WTC11 (cell line): ENCODE data around the gene BCL11B. TPM values are rescaled to one million over a fixed set of nuclear protein-coding genes. Genes with fewer than 3 reads are reported as not detected.

ENCODE experiments used
- ATAC-seq: fragments of 200-7000 bp; cut with Tn5 transposase; 2 replicates; pipeline ENCODE4 v1.10.0; 2021; ENCODE audit warnings: mild to moderate bottlenecking, moderate library complexity
- CTCF ChIA-PET: fragments of 300-600 bp; sonication (Branson Sonifier 250); formaldehyde crosslinking; loops from one replicate; lab custom pipeline; 2021; ENCODE audit warnings: antibody characterized with exemption; lab: Charles Lee
- POLR2A ChIA-PET: fragments of 350-600 bp; sonication (Branson Sonifier 250); formaldehyde crosslinking; loops from one replicate; lab custom pipeline; 2021; ENCODE audit warnings: antibody characterized with exemption; lab: Charles Lee
- DNase-seq: peaks from one replicate; pipeline ENCODE4 v3.0.0; 2021; ENCODE audit warnings: low spot score
- H3K27ac Mint-ChIP-seq: 2 replicates; pipeline ENCODE4 v1.8.0; 2021; ENCODE audit warnings: mixed read lengths
- H3K27me3 Mint-ChIP-seq: 2 replicates; pipeline ENCODE4 v1.8.0; 2021; ENCODE audit warnings: low read depth, mild to moderate bottlenecking, moderate library complexity, mixed read lengths
- H3K36me3 Mint-ChIP-seq: 2 replicates; pipeline ENCODE4 v1.8.0; 2021; ENCODE audit warnings: mixed read lengths
- H3K4me1 Mint-ChIP-seq: 2 replicates; pipeline ENCODE4 v1.8.0; 2022; ENCODE audit warnings: mixed read lengths
- H3K4me3 Mint-ChIP-seq: 2 replicates; pipeline ENCODE4 v1.8.0; 2021; ENCODE audit warnings: mild to moderate bottlenecking, moderate library complexity, mixed read lengths
- H3K9me3 Mint-ChIP-seq: 2 replicates; pipeline ENCODE4 v1.8.0; 2021; ENCODE audit warnings: mixed read lengths
- AFF4 ChIP-seq: sonication (generic); formaldehyde crosslinking; IDR thresholded peaks from 2 replicates; pipeline ENCODE4 v1.8.1; 2023; ENCODE audit warnings: mild to moderate bottlenecking, missing genetic modification reagents, borderline replicate concordance
- ATF1 ChIP-seq: sonication (generic); formaldehyde crosslinking; IDR thresholded peaks from 2 replicates; pipeline ENCODE4 v1.8.1; 2023; ENCODE audit warnings: mild to moderate bottlenecking, moderate library complexity, missing genetic modification reagents
- ATF3 ChIP-seq: sonication (generic); formaldehyde crosslinking; conservative IDR thresholded peaks from 2 replicates; pipeline ENCODE4 v1.8.1; 2022; ENCODE audit warnings: mild to moderate bottlenecking, missing genetic modification reagents
- CDX4 ChIP-seq: fragments of 250-450 bp; sonication (Bioruptor Pico); IDR thresholded peaks from 2 replicates; pipeline ENCODE4 v1.9.0; 2021; ENCODE audit warnings: moderate library complexity, mild to moderate bottlenecking, inconsistent platforms, borderline replicate concordance
- CREB1 ChIP-seq: sonication (generic); formaldehyde crosslinking; IDR thresholded peaks from 2 replicates; pipeline ENCODE4 v1.8.0; 2023; ENCODE audit warnings: mild to moderate bottlenecking, missing genetic modification reagents
- GRHL2 ChIP-seq: fragments of 250-450 bp; sonication (Bioruptor Pico); IDR thresholded peaks from 2 replicates; pipeline ENCODE4 v1.8.0; 2022; ENCODE audit warnings: mild to moderate bottlenecking, moderate library complexity; ENCODE audit not compliant: insufficient replicate concordance, severe bottlenecking
- NFYB ChIP-seq: sonication (generic); formaldehyde crosslinking; conservative IDR thresholded peaks from 2 replicates; pipeline ENCODE4 v1.8.0; 2022; ENCODE audit warnings: low read depth, missing genetic modification reagents
- NR1H2 ChIP-seq: sonication (generic); formaldehyde crosslinking; IDR thresholded peaks from 2 replicates; pipeline ENCODE4 v1.9.0; 2021; ENCODE audit warnings: mild to moderate bottlenecking, moderate library complexity, missing genetic modification reagents
- NR2C2 ChIP-seq: sonication (generic); formaldehyde crosslinking; IDR thresholded peaks from 2 replicates; pipeline ENCODE4 v1.8.0; 2022; ENCODE audit warnings: mild to moderate bottlenecking, missing genetic modification reagents
- SMAD4 ChIP-seq: sonication (generic); formaldehyde crosslinking; IDR thresholded peaks from 2 replicates; pipeline ENCODE4 v1.8.0; 2022; ENCODE audit warnings: mild to moderate bottlenecking, missing genetic modification reagents
- ZNF416 ChIP-seq: fragments of 250-450 bp; sonication (Bioruptor Pico); IDR thresholded peaks from 2 replicates; pipeline ENCODE4 v1.9.0; 2021; ENCODE audit warnings: mild to moderate bottlenecking, inconsistent platforms
- total RNA-seq: library from RNA; stranded (reverse); gene quantifications from 3 replicates; pipeline ENCODE4 v1.2.3, GENCODE V29; 2021
- TF ChIP-seq, protein P1 (sequence below): sonication (generic); formaldehyde crosslinking; IDR thresholded peaks from 2 replicates; pipeline ENCODE4 v1.8.1; 2022; ENCODE audit warnings: mild to moderate bottlenecking, missing genetic modification reagents, moderate library complexity, borderline replicate concordance
- TF ChIP-seq, protein P2 (sequence below): sonication (generic); formaldehyde crosslinking; IDR thresholded peaks from 2 replicates; pipeline ENCODE4 v1.8.0; 2022; ENCODE audit warnings: mild to moderate bottlenecking, missing genetic modification reagents
- TF ChIP-seq, protein P3 (sequence below): sonication (generic); formaldehyde crosslinking; conservative IDR thresholded peaks from 2 replicates; pipeline ENCODE4 v1.8.1; 2023; ENCODE audit warnings: mild to moderate bottlenecking, low read depth, missing genetic modification reagents, moderate library complexity

BCL11B gene
- total RNA-seq, 1 experiment from 2014 or later = 9.1 TPM

DNA sequence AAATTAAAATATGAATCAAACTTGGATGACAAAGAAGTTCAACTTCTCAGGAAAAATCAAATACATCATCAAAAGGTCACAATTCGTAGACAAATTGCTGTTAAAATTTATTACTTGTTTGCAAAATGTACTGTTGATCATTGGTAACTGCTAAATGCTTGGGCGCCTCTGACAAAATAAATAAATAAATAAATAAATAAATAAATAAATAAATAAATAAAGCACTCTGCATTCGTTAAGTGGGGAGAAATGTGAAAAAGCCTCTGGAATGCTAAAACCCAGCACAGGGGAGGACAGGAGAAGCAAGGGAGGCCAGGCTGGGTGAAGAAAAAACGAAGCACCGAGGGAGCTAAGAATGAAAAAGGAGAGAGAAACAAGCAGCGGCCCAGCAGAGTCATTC, 115.2 kb downstream of the BCL11B start:
- Mint-ChIP-seq H3K9me3 (0 out of 2 replicates have a peak, but pooled peaks cover 5% of the 10 kb centered on the region), H3K4me1 (peaks cover 8% of the 10 kb centered on the region), H3K36me3 (no peaks in the 10 kb centered on the region), H3K27me3 (no peaks in the 10 kb centered on the region; the same call in 1 of the 2 replicates), H3K27ac (no peak overlapping the region), H3K4me3 (no peak overlapping the region)
- TF ChIP-seq NFYB (CRISPR knock-in tag) (no peak), CREB1 (CRISPR knock-in tag) (no peak), NR2C2 (no peak), NR1H2 (CRISPR knock-in tag) (no peak), ATF1 (CRISPR knock-in tag) (no peak), ZNF416 (CRISPR knock-in tag) (no peak), CDX4 (no peak), SMAD4 (CRISPR knock-in tag) (no peak), GRHL2 (CRISPR knock-in tag) (no peak)
- TF ChIP-seq, protein P1, sequence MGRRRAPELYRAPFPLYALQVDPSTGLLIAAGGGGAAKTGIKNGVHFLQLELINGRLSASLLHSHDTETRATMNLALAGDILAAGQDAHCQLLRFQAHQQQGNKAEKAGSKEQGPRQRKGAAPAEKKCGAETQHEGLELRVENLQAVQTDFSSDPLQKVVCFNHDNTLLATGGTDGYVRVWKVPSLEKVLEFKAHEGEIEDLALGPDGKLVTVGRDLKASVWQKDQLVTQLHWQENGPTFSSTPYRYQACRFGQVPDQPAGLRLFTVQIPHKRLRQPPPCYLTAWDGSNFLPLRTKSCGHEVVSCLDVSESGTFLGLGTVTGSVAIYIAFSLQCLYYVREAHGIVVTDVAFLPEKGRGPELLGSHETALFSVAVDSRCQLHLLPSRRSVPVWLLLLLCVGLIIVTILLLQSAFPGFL (CRISPR knock-in tag) = no peak
- TF ChIP-seq, protein P2, sequence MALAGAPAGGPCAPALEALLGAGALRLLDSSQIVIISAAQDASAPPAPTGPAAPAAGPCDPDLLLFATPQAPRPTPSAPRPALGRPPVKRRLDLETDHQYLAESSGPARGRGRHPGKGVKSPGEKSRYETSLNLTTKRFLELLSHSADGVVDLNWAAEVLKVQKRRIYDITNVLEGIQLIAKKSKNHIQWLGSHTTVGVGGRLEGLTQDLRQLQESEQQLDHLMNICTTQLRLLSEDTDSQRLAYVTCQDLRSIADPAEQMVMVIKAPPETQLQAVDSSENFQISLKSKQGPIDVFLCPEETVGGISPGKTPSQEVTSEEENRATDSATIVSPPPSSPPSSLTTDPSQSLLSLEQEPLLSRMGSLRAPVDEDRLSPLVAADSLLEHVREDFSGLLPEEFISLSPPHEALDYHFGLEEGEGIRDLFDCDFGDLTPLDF = no peak
- TF ChIP-seq, protein P3, sequence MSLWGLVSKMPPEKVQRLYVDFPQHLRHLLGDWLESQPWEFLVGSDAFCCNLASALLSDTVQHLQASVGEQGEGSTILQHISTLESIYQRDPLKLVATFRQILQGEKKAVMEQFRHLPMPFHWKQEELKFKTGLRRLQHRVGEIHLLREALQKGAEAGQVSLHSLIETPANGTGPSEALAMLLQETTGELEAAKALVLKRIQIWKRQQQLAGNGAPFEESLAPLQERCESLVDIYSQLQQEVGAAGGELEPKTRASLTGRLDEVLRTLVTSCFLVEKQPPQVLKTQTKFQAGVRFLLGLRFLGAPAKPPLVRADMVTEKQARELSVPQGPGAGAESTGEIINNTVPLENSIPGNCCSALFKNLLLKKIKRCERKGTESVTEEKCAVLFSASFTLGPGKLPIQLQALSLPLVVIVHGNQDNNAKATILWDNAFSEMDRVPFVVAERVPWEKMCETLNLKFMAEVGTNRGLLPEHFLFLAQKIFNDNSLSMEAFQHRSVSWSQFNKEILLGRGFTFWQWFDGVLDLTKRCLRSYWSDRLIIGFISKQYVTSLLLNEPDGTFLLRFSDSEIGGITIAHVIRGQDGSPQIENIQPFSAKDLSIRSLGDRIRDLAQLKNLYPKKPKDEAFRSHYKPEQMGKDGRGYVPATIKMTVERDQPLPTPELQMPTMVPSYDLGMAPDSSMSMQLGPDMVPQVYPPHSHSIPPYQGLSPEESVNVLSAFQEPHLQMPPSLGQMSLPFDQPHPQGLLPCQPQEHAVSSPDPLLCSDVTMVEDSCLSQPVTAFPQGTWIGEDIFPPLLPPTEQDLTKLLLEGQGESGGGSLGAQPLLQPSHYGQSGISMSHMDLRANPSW (CRISPR knock-in tag) = no peak
- no peak for DNase-seq
- CTCF ChIA-PET = no interaction called here
- POLR2A ChIA-PET = no interaction called here
- ATAC-seq = no peak

DNA sequence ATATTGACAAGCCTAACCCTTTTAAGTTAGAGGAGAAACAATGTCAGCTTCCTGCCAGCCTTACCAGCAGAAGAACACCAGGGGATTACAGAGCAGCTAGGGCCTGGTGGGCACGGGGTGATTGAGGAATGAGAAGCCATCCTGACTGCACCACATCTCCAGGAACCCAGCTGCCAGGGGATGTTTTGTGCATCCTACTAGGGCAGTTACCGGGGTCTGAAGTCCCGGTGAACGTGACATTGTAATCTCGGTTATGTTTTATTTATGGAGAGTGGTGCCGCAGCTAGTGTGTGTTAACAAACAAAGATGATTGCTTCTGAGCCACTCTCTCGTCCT, 115.9 kb downstream of the BCL11B start:
- TF ChIP-seq, protein P1 (CRISPR knock-in tag) = no peak
- TF ChIP-seq AFF4 (CRISPR knock-in tag) (no peak), ATF3 (no peak)
- POLR2A ChIA-PET = no interaction called here
- Mint-ChIP-seq H3K4me3 (no peak overlapping the region), H3K4me1 (peaks cover 8% of the 10 kb centered on the region), H3K36me3 (no peaks in the 10 kb centered on the region), H3K27ac (no peak overlapping the region), H3K9me3 (no peaks in the 10 kb centered on the region), H3K27me3 (no peaks in the 10 kb centered on the region; the same call in 1 of the 2 replicates)
- ATAC-seq (no peak), DNase-seq (no peak)
- CTCF ChIA-PET = no interaction called here
